PC-9 (cell line): Measurements from ENCODE around the gene CDH1. TPM values are rescaled to one million over a fixed set of nuclear protein-coding genes. Genes with fewer than 3 reads are reported as not detected.

ENCODE experiments used
- BruUV-seq: library from RNA; stranded (reverse); fragments of 400-500 nt; replicated peaks from 2 replicates; lab custom pipeline; 2021; lab: Mats Ljungman, UMichigan
- CTCF ChIA-PET: fragments of 300-600 bp; sonication (Branson Sonifier 250); formaldehyde crosslinking; loops from one replicate; lab custom pipeline; 2022; ENCODE audit warnings: antibody characterized with exemption; lab: Charles Lee
- POLR2A ChIA-PET: fragments of 300-600 bp; sonication (Branson Sonifier 250); formaldehyde crosslinking; loops from one replicate; lab custom pipeline; 2022; ENCODE audit warnings: antibody characterized with exemption; ENCODE audit not compliant: unreplicated experiment; lab: Charles Lee
- DNase-seq, 2 experiments: peaks; one replicate each; pipeline versions ENCODE4 v3.0.0 to v3.0.0-alpha.2; 2015 to 2022; ENCODE audit warnings: mixed read lengths in 1 of 2
- H2AFZ ChIP-seq: fragments of 200-600 bp; sonication (generic); 2 replicates; pipeline ENCODE4 v1.8.1; 2017; ENCODE audit warnings: antibody characterized with exemption
- H3F3A ChIP-seq: fragments of 200-600 bp; sonication (generic); 2 replicates; pipeline ENCODE4 v1.8.1; 2017; ENCODE audit warnings: antibody characterized with exemption, mild to moderate bottlenecking, low read depth; ENCODE audit not compliant: insufficient read depth
- H3K27ac ChIP-seq: fragments of 200-600 bp; sonication (generic); 2 replicates; pipeline ENCODE4 v1.6.1; 2016; ENCODE audit warnings: mixed run types
- H3K27me3 ChIP-seq: fragments of 200-600 bp; sonication (generic); 2 replicates; pipeline ENCODE4 v1.6.1; 2016; ENCODE audit warnings: low read depth, mixed run types; ENCODE audit not compliant: insufficient read depth
- H3K36me3 ChIP-seq: fragments of 200-600 bp; sonication (generic); 2 replicates; pipeline ENCODE4 v1.6.1; 2016; ENCODE audit warnings: low read depth, mixed run types
- H3K4me1 ChIP-seq: fragments of 200-600 bp; sonication (generic); replicated peaks from 2 replicates; pipeline ENCODE4 v1.6.1; 2016; ENCODE audit warnings: mixed run types; ENCODE audit not compliant: insufficient read depth
- H3K4me2 ChIP-seq: fragments of 200-600 bp; sonication (generic); 2 replicates; pipeline ENCODE4 v1.6.1; 2017; ENCODE audit warnings: mixed run types
- H3K4me3 ChIP-seq: fragments of 200-600 bp; sonication (generic); 2 replicates; pipeline ENCODE4 v1.6.1; 2016; ENCODE audit warnings: mixed run types
- H3K79me2 ChIP-seq: fragments of 200-600 bp; sonication (generic); 2 replicates; pipeline ENCODE4 v1.6.1; 2017; ENCODE audit warnings: low read depth, mixed run types
- H3K9me2 ChIP-seq: fragments of 200-600 bp; sonication (generic); 2 replicates; pipeline ENCODE4 v1.8.1; 2017; ENCODE audit warnings: mild to moderate bottlenecking; ENCODE audit not compliant: insufficient read depth
- H3K9me3 ChIP-seq: fragments of 200-600 bp; sonication (generic); 2 replicates; pipeline ENCODE4 v1.8.1; 2016; ENCODE audit warnings: low read depth; ENCODE audit not compliant: insufficient read depth
- H4K20me1 ChIP-seq: fragments of 200-600 bp; sonication (generic); 2 replicates; pipeline ENCODE4 v1.8.1; 2017; ENCODE audit not compliant: insufficient read depth
- EZH2 ChIP-seq: fragments of 200-600 bp; sonication (generic); IDR thresholded peaks from 2 replicates; pipeline ENCODE4 v1.8.0; 2017; ENCODE audit warnings: antibody characterized with exemption, low read depth
- intact Hi-C: fragments of 100-400 bp; cut with micrococcal nuclease; formaldehyde crosslinking; loops from one replicate; pipeline ENCODE4 v1.10.0; 2022; ENCODE audit not compliant: unreplicated experiment
- total RNA-seq: library from RNA; stranded (reverse); gene quantifications from 2 replicates; pipeline ENCODE4 v1.2.3, GENCODE V29; 2021
- TF ChIP-seq, protein P1 (sequence below): fragments of 200-600 bp; sonication (generic); conservative IDR thresholded peaks from 2 replicates; pipeline ENCODE4 v1.6.1; 2017; ENCODE audit warnings: mixed run types, antibody characterized with exemption, mild to moderate bottlenecking, moderate library complexity

The CDH1 gene
- total RNA-seq, 1 experiment from 2014 or later = 120 TPM

DNA sequence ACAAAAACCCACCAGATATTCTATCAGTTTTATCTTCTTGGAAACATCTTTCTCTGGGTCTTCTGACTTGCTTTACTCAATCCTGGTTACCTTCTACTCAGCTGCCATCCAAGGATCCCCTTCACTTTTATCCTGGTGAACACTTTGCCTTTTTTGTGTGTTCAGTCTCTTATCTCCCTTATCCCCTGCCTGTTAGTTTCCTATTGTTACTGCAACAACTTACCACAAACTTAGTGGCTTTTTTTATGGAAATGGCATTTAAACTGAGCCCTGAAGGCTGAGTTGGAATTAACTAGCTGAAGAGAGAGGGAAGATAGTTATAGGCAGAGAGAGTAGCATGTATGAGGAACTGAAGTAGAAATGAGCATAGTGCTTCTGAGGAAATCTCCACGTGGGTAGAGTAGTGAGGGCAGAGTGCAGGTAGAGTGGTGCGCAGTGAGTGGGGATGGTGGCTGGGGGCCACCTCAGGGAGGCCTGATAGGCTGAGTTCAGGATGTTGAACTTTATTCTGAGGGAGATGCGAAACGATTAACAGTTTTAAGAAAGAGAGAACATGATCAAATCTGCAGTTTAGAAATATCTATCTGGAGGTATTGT lies 132.5 kb downstream of the CDH1 start:
- CTCF ChIA-PET = no interaction called here
- no peak for TF ChIP-seq EZH2
- TF ChIP-seq, protein P1, sequence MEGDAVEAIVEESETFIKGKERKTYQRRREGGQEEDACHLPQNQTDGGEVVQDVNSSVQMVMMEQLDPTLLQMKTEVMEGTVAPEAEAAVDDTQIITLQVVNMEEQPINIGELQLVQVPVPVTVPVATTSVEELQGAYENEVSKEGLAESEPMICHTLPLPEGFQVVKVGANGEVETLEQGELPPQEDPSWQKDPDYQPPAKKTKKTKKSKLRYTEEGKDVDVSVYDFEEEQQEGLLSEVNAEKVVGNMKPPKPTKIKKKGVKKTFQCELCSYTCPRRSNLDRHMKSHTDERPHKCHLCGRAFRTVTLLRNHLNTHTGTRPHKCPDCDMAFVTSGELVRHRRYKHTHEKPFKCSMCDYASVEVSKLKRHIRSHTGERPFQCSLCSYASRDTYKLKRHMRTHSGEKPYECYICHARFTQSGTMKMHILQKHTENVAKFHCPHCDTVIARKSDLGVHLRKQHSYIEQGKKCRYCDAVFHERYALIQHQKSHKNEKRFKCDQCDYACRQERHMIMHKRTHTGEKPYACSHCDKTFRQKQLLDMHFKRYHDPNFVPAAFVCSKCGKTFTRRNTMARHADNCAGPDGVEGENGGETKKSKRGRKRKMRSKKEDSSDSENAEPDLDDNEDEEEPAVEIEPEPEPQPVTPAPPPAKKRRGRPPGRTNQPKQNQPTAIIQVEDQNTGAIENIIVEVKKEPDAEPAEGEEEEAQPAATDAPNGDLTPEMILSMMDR = no peak
- Histone ChIP-seq H3K27me3 (no peaks in the 10 kb centered on the region), H4K20me1 (no peaks in the 10 kb centered on the region), H3K9me3 (no peaks in the 10 kb centered on the region), H3K9me2 (no peaks in the 10 kb centered on the region), H3K79me2 (no peaks in the 10 kb centered on the region), H3K4me2 (no peak overlapping the region), H3K27ac (no peak overlapping the region), H2AFZ (no peak overlapping the region), H3F3A (no peaks in the 10 kb centered on the region; the same call in 1 of the 2 replicates), H3K4me1 (no peaks in the 10 kb centered on the region), H3K4me3 (no peak overlapping the region), H3K36me3 (no peaks in the 10 kb centered on the region)
- no peak for DNase-seq
- intact Hi-C loops = no loop called here
- POLR2A ChIA-PET = no interaction called here
- BruUV-seq = no TSS peak

DNA sequence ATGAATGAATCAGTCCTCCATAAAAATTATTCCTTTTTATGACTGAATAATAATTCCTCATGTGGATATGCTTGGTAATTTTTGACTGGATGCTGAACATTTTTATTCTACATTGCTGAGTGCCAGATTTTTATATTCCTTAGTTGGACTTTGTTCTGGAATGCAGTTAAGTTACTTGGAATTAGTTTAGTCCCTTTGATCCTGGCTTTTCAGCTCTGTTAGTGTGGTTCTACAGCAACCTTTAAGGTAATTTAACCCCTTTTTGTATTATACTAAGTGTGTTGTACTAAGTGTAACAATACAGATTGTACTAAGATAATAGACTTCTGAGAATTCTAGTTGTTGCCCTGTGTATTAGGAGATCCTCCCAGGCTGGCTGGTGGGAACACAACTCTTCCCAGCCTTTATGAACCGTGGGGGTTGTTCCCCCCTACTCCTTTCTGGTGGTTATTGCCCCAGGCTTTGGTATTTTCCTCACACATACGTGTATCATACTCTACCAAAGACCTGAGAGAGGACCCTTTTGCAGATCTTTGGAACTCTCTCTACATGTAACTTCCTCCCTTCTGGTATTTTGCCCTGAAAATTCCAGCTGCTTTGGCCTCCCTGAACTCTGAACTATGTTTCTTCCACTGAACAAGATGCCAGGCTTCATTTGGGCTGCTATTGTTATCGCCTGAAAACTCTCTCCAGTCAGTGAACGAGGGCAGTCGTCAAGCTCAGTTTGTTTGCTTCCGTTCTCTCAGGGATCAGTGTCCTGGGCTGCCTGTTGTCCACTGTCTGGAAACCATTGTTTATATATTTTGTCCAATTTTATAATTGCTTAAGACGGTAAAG lies 136.8 kb downstream of the CDH1 start:
- Histone ChIP-seq H2AFZ (no peak overlapping the region), H3K79me2 (no peaks in the 10 kb centered on the region), H3K4me2 (no peak overlapping the region), H3K27me3 (no peaks in the 10 kb centered on the region), H3K4me1 (no peaks in the 10 kb centered on the region), H3K36me3 (no peaks in the 10 kb centered on the region), H3K9me3 (no peaks in the 10 kb centered on the region), H3K9me2 (no peaks in the 10 kb centered on the region), H3K27ac (no peak overlapping the region), H4K20me1 (no peaks in the 10 kb centered on the region), H3K4me3 (no peak overlapping the region), H3F3A (no peaks in the 10 kb centered on the region; the same call in 1 of the 2 replicates)
- DNase-seq = no peak
- intact Hi-C loops = no loop called here
- no TSS peak for BruUV-seq
- POLR2A ChIA-PET = no interaction called here
- CTCF ChIA-PET = no interaction called here
- TF ChIP-seq, protein P1 = no peak
- no peak for TF ChIP-seq EZH2

DNA sequence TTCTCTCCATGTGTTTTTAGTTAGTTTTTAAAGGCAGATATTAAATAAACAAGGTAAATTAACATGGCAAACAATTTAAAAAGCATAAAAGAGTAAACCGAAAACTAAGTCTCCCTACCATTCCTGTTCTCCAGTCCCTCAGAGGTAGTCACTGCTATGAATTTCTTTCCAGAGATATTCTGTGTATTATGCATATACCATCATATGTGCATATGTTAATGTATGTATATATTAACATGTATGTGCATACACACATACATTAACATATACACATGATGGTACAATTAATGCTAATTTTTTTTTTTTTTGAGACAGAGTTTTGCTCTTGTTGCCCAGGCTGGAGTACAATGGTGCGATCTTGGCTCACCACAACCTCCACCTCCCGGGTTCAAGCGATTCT lies 138.8 kb downstream of the CDH1 start:
- TF ChIP-seq EZH2 = no peak
- TF ChIP-seq, protein P1 = no peak
- no peak for DNase-seq
- POLR2A ChIA-PET = no interaction called here

More for the DNA sequence above, 138.8 kb downstream of the CDH1 start:
- Histone ChIP-seq H3K27me3 (no peaks in the 10 kb centered on the region), H3K9me3 (no peaks in the 10 kb centered on the region), H3F3A (no peaks in the 10 kb centered on the region; the same call in 1 of the 2 replicates), H3K36me3 (no peaks in the 10 kb centered on the region), H3K9me2 (no peaks in the 10 kb centered on the region), H3K4me1 (no peaks in the 10 kb centered on the region), H2AFZ (no peak overlapping the region), H3K27ac (no peak overlapping the region), H4K20me1 (no peaks in the 10 kb centered on the region), H3K4me3 (no peak overlapping the region), H3K4me2 (no peak overlapping the region), H3K79me2 (no peaks in the 10 kb centered on the region)
- intact Hi-C loops = no loop called here
- CTCF ChIA-PET = no interaction called here
- no TSS peak for BruUV-seq
